Tibial nerve (tissue), 4 donors: ENCODE data around the gene IL10RA. TPM values are rescaled to one million over a fixed set of nuclear protein-coding genes. Genes with fewer than 3 reads are reported as not detected.

Experiments used
- DNase-seq, 2 donors: peaks; one replicate each; pipeline ENCODE4 v3.0.0-alpha.2; 2019; ENCODE audit warnings: low spot score in 2 of 2
- H3K27ac ChIP-seq, 4 donors: fragments of 200-600 bp; sonication (generic) in 3 of 4; one replicate each; pipeline ENCODE4 v1.5.1; 2017 to 2019; ENCODE audit warnings: mild to moderate bottlenecking in 1 of 4
- H3K27me3 ChIP-seq, 2 donors: fragments of 200-600 bp; sonication (generic) in 1 of 2; one replicate each; pipeline versions ENCODE4 v1.5.1 to v1.6.0; 2017 to 2019
- H3K36me3 ChIP-seq, 3 donors: fragments of 200-600 bp; sonication (generic); one replicate each; pipeline ENCODE4 v1.5.1; 2018 to 2019
- H3K4me1 ChIP-seq, 4 donors: fragments of 200-600 bp; sonication (generic) in 3 of 4; one replicate each; pipeline ENCODE4 v1.5.1; 2017 to 2019
- H3K4me3 ChIP-seq, 4 donors: fragments of 200-600 bp; sonication (generic) in 3 of 4; one replicate each; pipeline ENCODE4 v1.5.1; 2017 to 2019; ENCODE audit warnings: mild to moderate bottlenecking in 1 of 4, moderate library complexity in 1 of 4
- H3K9me3 ChIP-seq, 4 donors: fragments of 200-600 bp; sonication (generic) in 3 of 4; one replicate each; pipeline ENCODE4 v1.5.1; 2017 to 2019
- EP300 ChIP-seq, 2 donors: sonication (generic); formaldehyde crosslinking; IDR thresholded peaks; one replicate each; pipeline ENCODE4 v1.6.1; 2017; ENCODE audit warnings: antibody characterized with exemption in 2 of 2, mild to moderate bottlenecking in 1 of 2
- POLR2A ChIP-seq, 2 donors: fragments of 450-650 bp; IDR thresholded peaks; one replicate each; pipeline ENCODE4 v1.6.1; 2017; ENCODE audit warnings: antibody characterized with exemption in 2 of 2, mild to moderate bottlenecking in 2 of 2, moderate library complexity in 2 of 2
- WGBS, 2 donors: methylation state at CpG; one replicate each; pipeline ENCODE4 v1.1.5; 2018; 5-methylcytosine and 5-hydroxymethylcytosine counted together
- total RNA-seq, 4 donors: library from RNA; depleted of rRNA; stranded (reverse); fragments of >200 nt; gene quantifications; one replicate each; pipeline ENCODE4 v1.1.0, GENCODE V29; 2016
- TF ChIP-seq, protein P1 (sequence below), 5 experiments: fragments of 200-600 bp in 3 of 5; fragments of 450-650 bp in 2 of 5; sonication (generic) in 3 of 5; IDR thresholded peaks; one replicate each; pipeline ENCODE4 v1.5.1; 2016 to 2019; ENCODE audit warnings: antibody characterized with exemption in 5 of 5, mild to moderate bottlenecking in 3 of 5, moderate library complexity in 2 of 5

IL10RA gene
- total RNA-seq, 4 donors from 2014 or later = 16.7 to 42.0 (median 25.9) TPM

DNA sequence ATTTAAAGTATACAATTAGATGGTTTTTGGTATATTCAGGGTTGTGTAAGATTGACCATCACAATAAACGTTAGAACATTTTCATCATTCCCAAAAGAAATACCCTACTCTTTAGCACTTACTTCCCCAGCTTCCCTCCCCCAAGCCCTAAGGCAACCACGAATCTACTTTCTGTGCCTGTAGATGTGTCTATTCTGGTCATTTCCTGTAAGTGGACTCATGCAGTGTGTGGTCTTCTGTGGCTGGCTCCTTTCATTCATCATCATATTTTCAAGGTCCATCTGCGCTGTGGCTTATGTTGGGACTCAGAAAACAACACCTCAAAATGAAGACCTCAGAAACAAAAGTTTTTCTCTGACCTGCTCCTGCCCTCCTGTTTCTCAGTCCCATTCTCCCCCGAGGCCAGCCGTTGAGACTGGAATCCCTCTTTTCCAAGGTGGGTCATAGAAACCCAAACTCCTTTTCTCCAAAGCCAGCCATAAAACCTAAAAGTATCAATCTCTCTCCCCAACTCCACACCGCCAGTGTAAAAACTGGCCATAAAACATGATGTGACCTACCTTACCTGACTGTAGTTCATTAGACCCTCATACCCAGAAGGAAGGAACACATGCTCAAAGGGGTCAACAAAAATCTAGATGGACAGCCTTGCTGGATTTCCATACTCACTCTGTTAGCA is 44.1 kb upstream of the IL10RA start:
- H3K36me3 ChIP-seq = no peaks in the 10 kb centered on the region
- no peaks in the 10 kb centered on the region for H3K27me3 ChIP-seq
- 77 to 79% methylated on average over 6 of the region's 6 CpGs for WGBS, 2 donors
- no peak overlapping the region for H3K4me3 ChIP-seq
- H3K4me1 ChIP-seq = no peaks in the 10 kb centered on the region
- H3K9me3 ChIP-seq = no peaks in the 10 kb centered on the region
- H3K27ac ChIP-seq = no peak overlapping the region
- DNase-seq = no peak
- TF ChIP-seq EP300 (IDR thresholded peaks at IDR 0.05) = no peak
- TF ChIP-seq POLR2A (IDR thresholded peaks at IDR 0.05) = no peak
- TF ChIP-seq, protein P1, sequence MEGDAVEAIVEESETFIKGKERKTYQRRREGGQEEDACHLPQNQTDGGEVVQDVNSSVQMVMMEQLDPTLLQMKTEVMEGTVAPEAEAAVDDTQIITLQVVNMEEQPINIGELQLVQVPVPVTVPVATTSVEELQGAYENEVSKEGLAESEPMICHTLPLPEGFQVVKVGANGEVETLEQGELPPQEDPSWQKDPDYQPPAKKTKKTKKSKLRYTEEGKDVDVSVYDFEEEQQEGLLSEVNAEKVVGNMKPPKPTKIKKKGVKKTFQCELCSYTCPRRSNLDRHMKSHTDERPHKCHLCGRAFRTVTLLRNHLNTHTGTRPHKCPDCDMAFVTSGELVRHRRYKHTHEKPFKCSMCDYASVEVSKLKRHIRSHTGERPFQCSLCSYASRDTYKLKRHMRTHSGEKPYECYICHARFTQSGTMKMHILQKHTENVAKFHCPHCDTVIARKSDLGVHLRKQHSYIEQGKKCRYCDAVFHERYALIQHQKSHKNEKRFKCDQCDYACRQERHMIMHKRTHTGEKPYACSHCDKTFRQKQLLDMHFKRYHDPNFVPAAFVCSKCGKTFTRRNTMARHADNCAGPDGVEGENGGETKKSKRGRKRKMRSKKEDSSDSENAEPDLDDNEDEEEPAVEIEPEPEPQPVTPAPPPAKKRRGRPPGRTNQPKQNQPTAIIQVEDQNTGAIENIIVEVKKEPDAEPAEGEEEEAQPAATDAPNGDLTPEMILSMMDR (IDR thresholded peaks at IDR 0.05) = no peak

DNA sequence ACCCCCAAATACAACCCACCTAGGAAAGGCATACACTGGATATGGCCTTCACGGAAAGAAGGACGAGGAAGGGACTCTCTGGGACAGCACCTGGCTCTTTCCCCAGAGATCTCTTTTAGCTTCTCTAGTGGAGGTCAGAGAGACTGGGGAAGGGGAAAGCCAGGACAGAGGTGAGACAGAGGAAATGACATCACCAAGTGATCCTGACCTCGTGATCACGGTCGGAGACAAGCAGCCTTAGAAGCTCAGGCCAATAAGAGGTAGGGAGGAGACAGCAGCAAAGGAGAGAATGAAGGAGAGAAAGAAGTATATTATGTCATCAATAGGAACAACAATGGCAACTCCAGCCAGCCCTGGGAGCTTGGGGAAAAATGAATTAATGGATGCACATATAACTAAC is 41.6 kb upstream of the IL10RA start:
- no peaks in the 10 kb centered on the region for H3K27me3 ChIP-seq
- H3K36me3 ChIP-seq = no peaks in the 10 kb centered on the region
- WGBS, 2 donors = 72 to 76% methylated on average over 5 of the region's 5 CpGs
- no peaks in the 10 kb centered on the region for H3K4me1 ChIP-seq
- DNase-seq = no peak
- no peak overlapping the region for H3K27ac ChIP-seq
- TF ChIP-seq, protein P1 (IDR thresholded peaks at IDR 0.05) = no peak
- TF ChIP-seq EP300 (IDR thresholded peaks at IDR 0.05) = no peak
- no peak for TF ChIP-seq POLR2A (IDR thresholded peaks at IDR 0.05)
- no peaks in the 10 kb centered on the region for H3K9me3 ChIP-seq
- no peak overlapping the region for H3K4me3 ChIP-seq

DNA sequence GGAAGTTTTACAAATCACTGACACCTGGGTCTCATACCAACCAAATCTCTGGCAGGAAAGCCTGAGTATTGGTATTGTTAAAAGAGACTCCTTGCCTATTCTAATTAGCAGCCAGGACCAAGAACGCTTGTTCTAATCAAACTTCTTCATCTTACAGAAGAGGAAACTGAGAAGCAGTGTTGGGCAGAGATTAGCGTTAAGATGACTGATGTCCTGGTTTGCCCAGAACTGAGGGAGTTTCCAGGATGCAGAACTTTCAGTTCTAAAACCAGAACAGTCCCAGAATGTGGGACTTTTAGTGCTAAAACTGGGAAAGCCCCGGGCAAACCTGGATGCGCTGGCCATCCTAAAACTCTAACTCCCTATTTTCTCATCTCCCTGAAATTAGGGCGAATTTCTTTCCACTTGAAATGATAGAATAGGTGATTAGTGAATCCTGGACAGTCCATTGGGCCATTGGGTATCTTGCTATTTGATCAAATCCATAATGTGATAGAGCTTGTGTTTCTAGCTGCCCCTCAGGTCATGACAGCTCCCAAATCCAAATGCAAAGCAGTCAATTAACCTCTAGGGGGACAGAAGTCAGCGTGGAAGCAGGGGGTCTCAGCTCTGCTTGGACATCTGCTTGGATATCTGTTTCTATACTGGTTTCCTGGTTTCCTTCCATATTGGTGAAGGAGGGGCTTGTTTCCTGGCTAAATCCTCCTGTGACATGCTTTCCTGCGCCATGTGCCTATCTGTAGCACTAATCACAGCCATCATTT is 41.0 kb upstream of the IL10RA start:
- no peak for TF ChIP-seq POLR2A (IDR thresholded peaks at IDR 0.05)
- no peak for TF ChIP-seq EP300 (IDR thresholded peaks at IDR 0.05)
- TF ChIP-seq, protein P1 (IDR thresholded peaks at IDR 0.05) = no peak
- no peaks in the 10 kb centered on the region for H3K9me3 ChIP-seq
- no peak overlapping the region for H3K27ac ChIP-seq
- no peak for DNase-seq
- no peaks in the 10 kb centered on the region for H3K4me1 ChIP-seq
- WGBS, 2 donors = 41 to 66% methylated on average over 7 of the region's 7 CpGs
- no peak overlapping the region for H3K4me3 ChIP-seq
- H3K36me3 ChIP-seq = no peaks in the 10 kb centered on the region
- no peaks in the 10 kb centered on the region for H3K27me3 ChIP-seq

DNA sequence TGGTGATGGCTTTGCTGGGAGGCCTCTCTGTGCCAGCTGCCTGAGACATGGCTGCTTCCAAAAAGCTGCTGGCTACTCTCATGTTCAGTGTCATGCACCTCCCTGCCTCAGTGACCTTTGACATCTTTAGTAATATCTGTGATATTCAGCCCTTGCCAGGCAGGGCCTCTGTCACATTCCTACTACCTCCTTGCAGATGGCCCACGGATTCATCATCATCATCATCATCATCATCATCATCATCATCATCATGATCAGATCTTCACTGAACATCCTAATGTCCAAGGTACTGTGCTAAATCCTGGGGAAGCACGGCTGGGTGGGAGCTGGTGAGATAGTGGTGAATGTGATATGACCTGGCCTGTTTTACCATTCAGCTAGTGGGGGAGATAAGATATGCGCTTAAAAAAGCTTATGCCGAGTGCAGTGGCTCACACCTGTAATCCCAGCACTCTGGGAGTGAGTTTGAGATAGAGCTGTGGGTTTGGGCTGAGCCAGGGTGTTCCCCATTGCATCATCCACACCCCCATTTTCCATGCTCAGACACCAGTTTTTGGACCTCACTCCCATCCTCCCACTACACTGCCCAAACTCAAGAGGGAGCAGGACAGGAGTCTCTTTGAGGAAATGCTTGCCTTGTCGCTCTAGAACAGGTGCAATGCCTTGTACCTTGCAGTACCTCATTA is 39.9 kb upstream of the IL10RA start:
- no peak overlapping the region for H3K4me3 ChIP-seq
- 88 to 93% methylated on average over 5 of the region's 5 CpGs for WGBS, 2 donors
- H3K9me3 ChIP-seq = no peaks in the 10 kb centered on the region
- H3K36me3 ChIP-seq = no peaks in the 10 kb centered on the region
- DNase-seq = no peak
- H3K27ac ChIP-seq = no peak overlapping the region
- no peaks in the 10 kb centered on the region for H3K27me3 ChIP-seq
- TF ChIP-seq POLR2A (IDR thresholded peaks at IDR 0.05) = no peak
- TF ChIP-seq EP300 (IDR thresholded peaks at IDR 0.05) = no peak
- TF ChIP-seq, protein P1 (IDR thresholded peaks at IDR 0.05) = no peak
- H3K4me1 ChIP-seq = peaks cover 0 to 4% (median 0%) of the 10 kb centered on the region in 4 donors
